ENCODE measurements around the gene PFN4. TPM values are rescaled to one million over a fixed set of nuclear protein-coding genes. Genes with fewer than 3 reads are reported as not detected.
A peak's percentile ranks its signal among the peaks of the same experiment; 100 is the strongest.

The PFN4 gene, protein sequence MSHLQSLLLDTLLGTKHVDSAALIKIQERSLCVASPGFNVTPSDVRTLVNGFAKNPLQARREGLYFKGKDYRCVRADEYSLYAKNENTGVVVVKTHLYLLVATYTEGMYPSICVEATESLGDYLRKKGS
- 0.81 TPM for polyA plus RNA-seq (2013, experiment 1 of 2)
- 0.91 TPM for polyA plus RNA-seq (2013, experiment 2 of 2)

DNA sequence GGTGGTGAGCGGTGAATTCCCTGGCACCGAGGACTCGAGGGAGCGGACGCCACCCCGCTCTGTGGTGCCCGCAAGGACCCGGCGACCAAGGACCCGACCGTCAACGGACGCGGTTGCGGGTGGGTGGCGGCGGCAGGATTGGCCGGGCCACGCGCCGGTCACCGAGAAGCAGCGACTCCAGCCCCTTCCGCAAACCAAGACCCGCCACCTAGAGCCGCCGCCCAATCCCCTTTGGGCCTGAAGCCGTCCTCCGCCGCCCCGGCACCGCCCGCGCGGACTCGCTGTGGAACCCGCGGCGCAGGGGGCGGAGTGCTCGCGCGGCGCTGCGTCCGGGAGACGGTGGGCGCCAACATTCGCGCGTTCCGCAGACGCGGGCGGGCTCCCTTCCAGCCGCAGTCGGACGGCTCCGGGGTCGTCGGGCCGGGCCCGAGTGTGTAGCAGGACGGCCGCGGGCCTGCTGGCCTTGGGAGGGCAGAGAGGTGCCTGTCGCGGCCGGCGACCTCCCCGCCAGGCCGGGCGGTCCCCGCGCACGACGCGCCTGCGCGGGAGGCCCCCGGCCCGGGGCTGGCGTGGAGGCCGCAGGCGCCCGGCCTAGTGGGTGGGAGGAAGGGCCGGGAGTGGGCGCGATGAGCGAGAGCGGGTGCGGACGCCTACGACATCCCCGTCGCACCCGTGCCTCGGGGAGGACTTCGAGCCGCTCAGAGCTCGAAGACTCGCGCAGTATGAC is at the start of gene PFN4, which contains the start of gene FAM228B:
Gene PFN4, minus strand, starts transcription at position 140 of the 727 bp plus-strand sequence. CDS start 799 bp downstream, outside the sequence.
Gene FAM228B, plus strand, starts transcription at position 275 of the 727 bp plus-strand sequence. CDS start 893 bp downstream, outside the sequence.
- Histone ChIP-seq H3K27ac (ENCODE audit: low read depth, low read length, severe bottlenecking) (peak within 1 kb of the TSS; percentile 75), H3K9me3 (ENCODE audit: control insufficient read depth, low read length) (no peaks in the 10 kb centered on the region), H3K4me3 (ENCODE audit: extremely low read depth, insufficient read depth, low read length, poor library complexity, severe bottlenecking) (peak within 1 kb of the TSS; percentile 52), H3K36me3 (ENCODE audit: control insufficient read depth, insufficient read depth, low read length) (no peaks in the 10 kb centered on the region), H3K4me1 (ENCODE audit: control insufficient read depth, insufficient read depth, low read length, poor library complexity, severe bottlenecking) (no peaks in the 10 kb centered on the region)
- 1 to 2% methylated on average over 50 to 80 of the region's 103 CpGs for WGBS, 2 experiments (ENCODE audit: insufficient coverage in 2 of 2)

- Histone ChIP-seq H3K27ac (ENCODE audit: low read depth, low read length, severe bottlenecking) (no peak overlapping the region), H3K4me3 (ENCODE audit: extremely low read depth, insufficient read depth, low read length, poor library complexity, severe bottlenecking) (no peak overlapping the region), H3K4me1 (ENCODE audit: control insufficient read depth, insufficient read depth, low read length, poor library complexity, severe bottlenecking) (peaks cover 12% of the 10 kb centered on the region), H3K36me3 (ENCODE audit: control insufficient read depth, insufficient read depth, low read length) (no peaks in the 10 kb centered on the region), H3K9me3 (ENCODE audit: control insufficient read depth, low read length) (no peaks in the 10 kb centered on the region)
- WGBS, 2 experiments (ENCODE audit: insufficient coverage in 2 of 2), result 68 to 93% methylated on average over 4 to 5 of the region's 5 CpGs
Measured at GRCh38 chr2:24169023-24169422, 45.9 kb upstream of the PFN4 start.

DNA sequence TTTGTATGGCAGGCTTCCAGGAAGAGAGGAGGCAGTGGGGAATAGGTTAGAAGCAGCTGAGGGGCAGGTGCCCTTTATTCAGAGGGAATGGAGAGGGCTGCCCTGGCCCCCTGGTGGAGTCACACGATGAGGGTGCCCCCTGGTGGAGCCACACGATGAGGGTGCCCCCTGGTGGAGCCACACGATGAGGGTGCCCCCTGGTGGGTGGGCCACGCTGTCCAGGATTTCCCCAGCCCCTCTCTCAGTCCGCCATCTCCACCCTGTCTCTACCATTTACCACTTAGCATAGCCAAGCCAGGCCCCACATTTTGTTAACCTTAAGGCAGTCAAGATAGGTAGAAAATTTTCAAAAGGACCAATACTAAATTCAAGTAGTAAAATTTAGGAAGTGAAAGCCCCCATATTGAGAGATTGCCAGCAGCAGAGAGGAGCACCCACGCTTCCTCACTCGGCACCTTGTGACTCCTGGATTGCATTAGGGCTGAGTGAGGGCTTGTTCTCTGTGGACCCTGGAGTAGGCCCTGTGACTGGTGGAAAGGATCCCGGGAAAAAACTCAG is 41.4 kb upstream of the PFN4 start:
- H3K9me3 ChIP-seq (ENCODE audit: control insufficient read depth, low read length), result peaks cover 5% of the 10 kb centered on the region
- H3K4me1 ChIP-seq (ENCODE audit: control insufficient read depth, insufficient read depth, low read length, poor library complexity, severe bottlenecking), result peaks cover 12% of the 10 kb centered on the region
- H3K36me3 ChIP-seq (ENCODE audit: control insufficient read depth, insufficient read depth, low read length), result no peaks in the 10 kb centered on the region
- H3K4me3 ChIP-seq (ENCODE audit: extremely low read depth, insufficient read depth, low read length, poor library complexity, severe bottlenecking), result no peak overlapping the region
- 71 to 94% methylated on average over 3 to 4 of the region's 8 CpGs for WGBS, 2 experiments (ENCODE audit: insufficient coverage in 2 of 2)
- H3K27ac ChIP-seq (ENCODE audit: low read depth, low read length, severe bottlenecking), result no peak overlapping the region

DNA sequence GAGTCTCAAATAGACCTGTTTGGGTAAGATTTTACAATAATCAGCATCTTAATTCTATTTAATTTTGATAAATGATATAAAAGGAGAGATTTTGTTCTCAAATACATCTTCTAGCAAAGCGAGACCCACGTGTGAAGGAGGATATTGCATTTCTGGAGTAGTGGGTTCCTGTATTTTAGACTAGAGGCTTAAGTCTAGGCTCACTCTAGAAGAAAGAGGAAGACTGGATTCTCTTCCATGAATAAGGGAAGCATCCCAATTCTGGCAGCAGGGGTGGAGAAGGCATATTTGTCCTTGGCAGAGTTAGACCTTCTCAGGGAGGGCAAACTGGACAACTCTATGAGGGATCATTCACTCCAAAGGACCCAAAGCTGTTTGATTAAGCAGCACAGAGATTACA is 40.5 kb upstream of the PFN4 start:
- Histone ChIP-seq H3K4me1 (ENCODE audit: control insufficient read depth, insufficient read depth, low read length, poor library complexity, severe bottlenecking) (peaks cover 4% of the 10 kb centered on the region), H3K36me3 (ENCODE audit: control insufficient read depth, insufficient read depth, low read length) (no peaks in the 10 kb centered on the region), H3K27ac (ENCODE audit: low read depth, low read length, severe bottlenecking) (no peak overlapping the region), H3K4me3 (ENCODE audit: extremely low read depth, insufficient read depth, low read length, poor library complexity, severe bottlenecking) (no peak overlapping the region), H3K9me3 (ENCODE audit: control insufficient read depth, low read length) (peaks cover 5% of the 10 kb centered on the region)
- 90 to 100% methylated on average over 2 of the region's 2 CpGs for WGBS, 2 experiments (ENCODE audit: insufficient coverage in 2 of 2)

DNA sequence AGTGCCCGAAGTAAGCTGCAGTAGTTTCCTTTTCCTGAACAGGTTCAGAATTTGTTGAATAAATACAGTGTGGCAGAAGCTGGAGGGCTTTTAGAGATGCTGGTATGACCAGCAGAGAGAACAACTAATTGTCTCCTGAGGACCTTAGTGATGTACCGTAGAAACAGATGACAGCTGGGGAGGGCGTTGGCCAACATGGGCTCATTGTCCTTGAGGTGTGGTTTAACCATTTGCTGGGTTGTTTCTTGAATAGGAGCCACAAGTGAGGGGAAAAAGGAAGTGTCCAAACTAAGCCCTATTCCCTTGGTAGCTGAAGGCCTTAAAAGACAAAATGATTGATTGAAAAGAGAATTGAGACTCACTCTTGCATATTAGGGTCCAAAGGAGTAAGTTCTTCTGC is 40.1 kb upstream of the PFN4 start:
- Histone ChIP-seq H3K27ac (ENCODE audit: low read depth, low read length, severe bottlenecking) (no peak overlapping the region), H3K4me3 (ENCODE audit: extremely low read depth, insufficient read depth, low read length, poor library complexity, severe bottlenecking) (no peak overlapping the region), H3K36me3 (ENCODE audit: control insufficient read depth, insufficient read depth, low read length) (no peaks in the 10 kb centered on the region), H3K9me3 (ENCODE audit: control insufficient read depth, low read length) (peaks cover 5% of the 10 kb centered on the region), H3K4me1 (ENCODE audit: control insufficient read depth, insufficient read depth, low read length, poor library complexity, severe bottlenecking) (peaks cover under 1% of the 10 kb centered on the region)
- 94 to 95% methylated on average over 2 of the region's 3 CpGs for WGBS, 2 experiments (ENCODE audit: insufficient coverage in 2 of 2)

DNA sequence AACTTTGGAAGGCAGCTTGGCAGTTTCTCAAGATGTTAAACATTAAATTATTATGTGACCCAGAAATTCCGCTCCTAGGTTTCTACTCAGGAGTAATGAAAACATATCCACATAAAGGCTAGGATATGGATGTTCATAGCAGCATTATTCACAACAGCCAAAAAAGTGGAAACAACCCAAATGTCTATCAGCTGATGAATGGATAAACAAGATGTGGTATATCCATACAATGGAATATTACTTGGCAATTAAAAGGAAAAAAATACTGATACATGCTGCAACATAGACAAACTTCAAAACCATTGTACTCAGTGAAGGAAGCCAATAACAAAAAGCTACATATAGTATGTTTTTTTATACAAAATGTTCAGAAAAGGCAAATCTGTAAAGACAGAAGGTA is 39.4 kb upstream of the PFN4 start:
- Histone ChIP-seq H3K36me3 (ENCODE audit: control insufficient read depth, insufficient read depth, low read length) (no peaks in the 10 kb centered on the region), H3K4me3 (ENCODE audit: extremely low read depth, insufficient read depth, low read length, poor library complexity, severe bottlenecking) (no peak overlapping the region), H3K9me3 (ENCODE audit: control insufficient read depth, low read length) (peaks cover 5% of the 10 kb centered on the region), H3K27ac (ENCODE audit: low read depth, low read length, severe bottlenecking) (no peak overlapping the region), H3K4me1 (ENCODE audit: control insufficient read depth, insufficient read depth, low read length, poor library complexity, severe bottlenecking) (no peaks in the 10 kb centered on the region)
- no CpG with 5 or more reads among the region's 1 CpG for WGBS, 2 experiments (ENCODE audit: insufficient coverage in 2 of 2)

GRCh38 chr2:24160761-24161160 is 37.6 kb upstream of the PFN4 start:
- Histone ChIP-seq H3K27ac (ENCODE audit: low read depth, low read length, severe bottlenecking) (no peak overlapping the region), H3K4me1 (ENCODE audit: control insufficient read depth, insufficient read depth, low read length, poor library complexity, severe bottlenecking) (no peaks in the 10 kb centered on the region), H3K4me3 (ENCODE audit: extremely low read depth, insufficient read depth, low read length, poor library complexity, severe bottlenecking) (no peak overlapping the region), H3K9me3 (ENCODE audit: control insufficient read depth, low read length) (peaks cover 5% of the 10 kb centered on the region), H3K36me3 (ENCODE audit: control insufficient read depth, insufficient read depth, low read length) (no peaks in the 10 kb centered on the region)

- no peak overlapping the region for H3K4me3 ChIP-seq (ENCODE audit: extremely low read depth, insufficient read depth, low read length, poor library complexity, severe bottlenecking)
- no peaks in the 10 kb centered on the region for H3K4me1 ChIP-seq (ENCODE audit: control insufficient read depth, insufficient read depth, low read length, poor library complexity, severe bottlenecking)
- H3K36me3 ChIP-seq (ENCODE audit: control insufficient read depth, insufficient read depth, low read length), result no peaks in the 10 kb centered on the region
- WGBS, 2 experiments (ENCODE audit: insufficient coverage in 2 of 2), result 80% methylated on average over 1 of the region's 4 CpGs; no CpG with 5 or more reads in 1 of the 2 experiments
- H3K9me3 ChIP-seq (ENCODE audit: control insufficient read depth, low read length), result peaks cover 5% of the 10 kb centered on the region
- H3K27ac ChIP-seq (ENCODE audit: low read depth, low read length, severe bottlenecking), result no peak overlapping the region
Measured at GRCh38 chr2:24159708-24160107, 36.6 kb upstream of the PFN4 start.

GRCh38 chr2:24158131-24158530 is 35.0 kb upstream of the PFN4 start:
- H3K9me3 ChIP-seq (ENCODE audit: control insufficient read depth, low read length), result peaks cover 5% of the 10 kb centered on the region
- 92 to 93% methylated on average over 4 of the region's 5 CpGs for WGBS, 2 experiments (ENCODE audit: insufficient coverage in 2 of 2)
- no peaks in the 10 kb centered on the region for H3K36me3 ChIP-seq (ENCODE audit: control insufficient read depth, insufficient read depth, low read length)
- no peaks in the 10 kb centered on the region for H3K4me1 ChIP-seq (ENCODE audit: control insufficient read depth, insufficient read depth, low read length, poor library complexity, severe bottlenecking)
- H3K4me3 ChIP-seq (ENCODE audit: extremely low read depth, insufficient read depth, low read length, poor library complexity, severe bottlenecking), result no peak overlapping the region
- H3K27ac ChIP-seq (ENCODE audit: low read depth, low read length, severe bottlenecking), result no peak overlapping the region

DNA sequence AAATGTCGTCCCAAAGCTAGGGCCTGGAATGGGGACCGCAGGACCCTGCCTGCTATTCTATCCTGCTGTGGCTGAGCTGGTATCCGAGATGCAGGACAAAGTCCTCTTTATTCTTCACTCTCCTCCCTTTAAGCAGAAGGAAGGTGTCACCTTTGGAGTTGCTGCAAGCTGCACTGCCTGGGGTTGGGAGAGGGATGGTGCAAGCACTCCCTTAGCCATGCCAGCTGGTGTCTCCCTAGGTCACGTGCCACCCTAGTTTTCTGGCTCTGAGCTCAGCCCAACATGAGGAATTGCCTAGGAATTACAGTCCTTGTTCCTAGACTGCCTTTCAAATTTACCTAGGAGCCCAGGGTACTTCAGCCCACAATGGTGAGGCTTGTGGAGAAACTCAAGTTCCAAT is 30.3 kb upstream of the PFN4 start:
- Histone ChIP-seq H3K4me3 (ENCODE audit: extremely low read depth, insufficient read depth, low read length, poor library complexity, severe bottlenecking) (no peak overlapping the region), H3K36me3 (ENCODE audit: control insufficient read depth, insufficient read depth, low read length) (no peaks in the 10 kb centered on the region), H3K9me3 (ENCODE audit: control insufficient read depth, low read length) (no peaks in the 10 kb centered on the region), H3K4me1 (ENCODE audit: control insufficient read depth, insufficient read depth, low read length, poor library complexity, severe bottlenecking) (no peaks in the 10 kb centered on the region), H3K27ac (ENCODE audit: low read depth, low read length, severe bottlenecking) (no peak overlapping the region)
- 90 to 92% methylated on average over 3 to 4 of the region's 4 CpGs for WGBS, 2 experiments (ENCODE audit: insufficient coverage in 2 of 2)

All from mesodermal cell (in vitro differentiated cells).